ENCODE measurements around the gene CNOT6.
"Not testable (repeated sequence)": the region's sequence is repeated elsewhere in the genome, so short reads cannot be mapped to it uniquely, and the experiment has no call there.

Gene CNOT6

DNA sequence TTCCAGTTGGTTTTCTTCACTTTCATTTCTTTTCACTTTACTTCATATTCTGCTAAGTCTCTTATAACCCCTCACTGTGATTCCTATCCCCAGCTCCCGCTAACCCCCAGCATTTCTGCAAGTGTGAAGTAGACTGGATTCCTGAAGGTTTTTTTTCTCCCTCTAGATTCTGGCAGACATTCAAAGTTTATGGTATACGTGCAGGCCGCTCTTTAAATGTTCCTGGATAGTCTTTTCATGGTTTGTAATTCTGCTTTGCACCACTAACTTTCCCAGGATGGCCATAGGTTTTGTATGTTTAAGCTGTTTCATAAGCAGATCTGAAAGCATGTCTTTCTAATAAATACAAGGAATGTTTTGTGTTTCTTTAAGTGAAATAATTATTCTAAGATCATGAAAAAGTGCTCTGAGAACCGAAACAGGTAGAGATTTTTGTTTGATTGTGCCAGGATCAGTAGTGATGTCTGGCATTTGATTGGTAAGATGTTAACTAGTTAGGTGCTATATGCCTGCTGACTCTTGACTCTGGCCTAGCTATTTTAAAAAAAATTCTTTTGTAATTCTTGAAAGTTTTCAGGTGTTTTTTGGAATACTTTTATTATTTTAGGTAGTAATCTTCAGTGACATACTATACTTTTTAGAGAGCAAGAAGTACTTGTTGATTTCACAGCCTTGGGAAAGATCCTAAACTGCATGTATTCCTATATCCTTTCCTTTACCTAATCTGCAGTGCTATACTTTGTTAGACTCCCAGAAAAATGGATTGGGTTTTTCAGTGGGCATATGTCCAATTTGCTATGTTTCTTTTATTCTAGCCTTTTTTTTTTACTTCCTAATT is 29.7 kb downstream of the CNOT6 start:
- peaks cover 13% of the 10 kb centered on the region for H3K4me1 ChIP-seq (ENCODE audit: low read length)
- H3K36me3 ChIP-seq (replicated peaks; ENCODE audit: low read depth, low read length) = peaks cover 9% of the 10 kb centered on the region
- H2AFZ ChIP-seq (ENCODE audit: low read depth, low read length) = no peak overlapping the region
- H4K20me1 ChIP-seq (ENCODE audit: insufficient read depth, low read length) = peaks cover 67% of the 10 kb centered on the region
- no peak overlapping the region for H3K4me2 ChIP-seq (ENCODE audit: low read length)
- peaks cover 94% of the 10 kb centered on the region for H3K79me2 ChIP-seq (ENCODE audit: low read length)
- H3K9me3 ChIP-seq (ENCODE audit: insufficient read depth, low read length) = no peaks in the 10 kb centered on the region
- no peaks in the 10 kb centered on the region for H3K27me3 ChIP-seq (ENCODE audit: low read depth, low read length)
- H3K27ac ChIP-seq (ENCODE audit: low read length) = no peak overlapping the region
- no peak overlapping the region for H3K4me3 ChIP-seq (ENCODE audit: low read length)
- no peak overlapping the region for H3K9ac ChIP-seq (ENCODE audit: low read length)
- TF ChIP-seq EZH2phosphoT487 (IDR thresholded peaks at IDR 0.05; ENCODE audit: low read depth) (no peak), CTCF (IDR thresholded peaks at IDR 0.05; ENCODE audit: low read depth, low read length) (no peak)

- Histone ChIP-seq H3K27me3 (ENCODE audit: low read depth, low read length) (no peaks in the 10 kb centered on the region), H3K4me3 (ENCODE audit: low read length) (no peak overlapping the region), H4K20me1 (ENCODE audit: insufficient read depth, low read length) (peaks cover 58% of the 10 kb centered on the region), H3K9ac (ENCODE audit: low read length) (no peak overlapping the region), H3K4me2 (ENCODE audit: low read length) (no peak overlapping the region), H3K4me1 (ENCODE audit: low read length) (peaks cover 13% of the 10 kb centered on the region), H3K36me3 (replicated peaks; ENCODE audit: low read depth, low read length) (peaks cover 23% of the 10 kb centered on the region), H3K79me2 (ENCODE audit: low read length) (peaks cover 87% of the 10 kb centered on the region), H2AFZ (ENCODE audit: low read depth, low read length) (no peak overlapping the region), H3K27ac (ENCODE audit: low read length) (no peak overlapping the region), H3K9me3 (ENCODE audit: insufficient read depth, low read length) (no peaks in the 10 kb centered on the region)
- TF ChIP-seq EZH2phosphoT487 (IDR thresholded peaks at IDR 0.05; ENCODE audit: low read depth) = no peak
- TF ChIP-seq CTCF (IDR thresholded peaks at IDR 0.05; ENCODE audit: low read depth, low read length) = no peak
Measured at GRCh38 chr5:180525399-180525798, 31.2 kb downstream of the CNOT6 start.

DNA sequence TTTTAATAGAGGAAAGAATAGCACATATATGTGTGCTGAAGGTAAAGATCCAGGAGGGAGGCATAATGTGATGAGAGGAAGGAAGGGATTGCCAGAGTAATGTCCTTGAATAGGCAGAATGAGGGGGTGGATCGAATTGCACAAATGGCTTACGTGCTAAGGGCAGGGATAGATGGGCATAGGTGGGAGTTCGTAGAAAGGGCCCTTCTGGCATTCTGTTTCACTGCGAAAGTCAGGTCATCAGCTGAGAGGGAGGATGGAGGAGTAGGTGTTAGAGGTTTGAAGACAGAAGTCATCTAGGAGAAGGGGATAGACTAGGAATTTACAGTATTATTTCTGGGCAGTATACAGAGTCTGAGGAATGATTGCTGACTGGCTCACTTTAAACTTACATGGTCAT is 32.1 kb downstream of the CNOT6 start:
- H3K79me2 ChIP-seq (ENCODE audit: low read length) = peaks cover 81% of the 10 kb centered on the region
- no peak overlapping the region for H2AFZ ChIP-seq (ENCODE audit: low read depth, low read length)
- TF ChIP-seq CTCF (IDR thresholded peaks at IDR 0.05; ENCODE audit: low read depth, low read length) (no peak), EZH2phosphoT487 (IDR thresholded peaks at IDR 0.05; ENCODE audit: low read depth) (no peak)
- no peaks in the 10 kb centered on the region for H3K27me3 ChIP-seq (ENCODE audit: low read depth, low read length)
- no peak overlapping the region for H3K27ac ChIP-seq (ENCODE audit: low read length)
- H3K4me1 ChIP-seq (ENCODE audit: low read length) = peaks cover 13% of the 10 kb centered on the region
- no peaks in the 10 kb centered on the region for H3K9me3 ChIP-seq (ENCODE audit: insufficient read depth, low read length)
- no peak overlapping the region for H3K9ac ChIP-seq (ENCODE audit: low read length)
- H3K36me3 ChIP-seq (replicated peaks; ENCODE audit: low read depth, low read length) = peaks cover 23% of the 10 kb centered on the region
- no peak overlapping the region for H3K4me2 ChIP-seq (ENCODE audit: low read length)
- no peak overlapping the region for H3K4me3 ChIP-seq (ENCODE audit: low read length)
- peaks cover 54% of the 10 kb centered on the region for H4K20me1 ChIP-seq (ENCODE audit: insufficient read depth, low read length)

- Histone ChIP-seq H3K36me3 (replicated peaks; ENCODE audit: low read depth, low read length) (peaks cover 32% of the 10 kb centered on the region), H3K27me3 (ENCODE audit: low read depth, low read length) (no peaks in the 10 kb centered on the region), H3K4me1 (ENCODE audit: low read length) (peaks cover 6% of the 10 kb centered on the region), H3K9me3 (ENCODE audit: insufficient read depth, low read length) (no peaks in the 10 kb centered on the region), H3K4me2 (ENCODE audit: low read length) (no peak overlapping the region), H4K20me1 (ENCODE audit: insufficient read depth, low read length) (peaks cover 41% of the 10 kb centered on the region), H3K4me3 (ENCODE audit: low read length) (no peak overlapping the region), H3K9ac (ENCODE audit: low read length) (no peak overlapping the region), H2AFZ (ENCODE audit: low read depth, low read length) (no peak overlapping the region), H3K27ac (ENCODE audit: low read length) (no peak overlapping the region), H3K79me2 (ENCODE audit: low read length) (peaks cover 67% of the 10 kb centered on the region)
- TF ChIP-seq CTCF (IDR thresholded peaks at IDR 0.05; ENCODE audit: low read depth, low read length) (no peak), EZH2phosphoT487 (IDR thresholded peaks at IDR 0.05; ENCODE audit: low read depth) (no peak)
Measured at GRCh38 chr5:180527659-180528058, 33.5 kb downstream of the CNOT6 start.

DNA sequence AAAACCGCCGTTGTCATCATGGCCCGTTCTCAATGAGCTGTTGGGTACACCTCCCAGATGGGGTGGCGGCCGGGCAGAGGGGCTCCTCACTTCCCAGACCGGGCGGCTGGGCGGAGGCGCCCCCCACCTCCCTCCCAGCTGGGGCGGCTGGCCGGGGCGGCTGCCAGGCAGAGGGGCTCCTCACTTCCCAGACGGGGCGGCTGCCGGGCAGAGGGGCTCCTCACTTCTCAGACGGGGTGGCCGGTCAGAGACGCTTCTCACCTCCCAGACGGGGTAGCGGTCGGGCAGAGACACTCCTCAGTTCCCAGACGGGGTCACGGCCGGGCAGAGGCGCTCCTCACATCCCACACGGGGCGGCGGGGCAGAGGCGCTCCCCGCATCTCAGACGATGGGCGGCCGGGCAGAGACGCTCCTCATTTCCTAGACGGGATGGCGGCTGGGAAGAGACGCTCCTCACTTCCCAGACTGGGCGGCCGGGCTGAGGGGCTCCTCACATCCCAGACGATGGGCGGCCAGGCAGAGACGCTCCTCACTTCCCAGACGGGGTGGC is 36.9 kb downstream of the CNOT6 start:
- H3K9me3 ChIP-seq (ENCODE audit: insufficient read depth, low read length); H3K4me3 ChIP-seq (ENCODE audit: low read length); H3K27me3 ChIP-seq (ENCODE audit: low read depth, low read length); H3K4me2 ChIP-seq (ENCODE audit: low read length); H3K27ac ChIP-seq (ENCODE audit: low read length); H4K20me1 ChIP-seq (ENCODE audit: insufficient read depth, low read length); H2AFZ ChIP-seq (ENCODE audit: low read depth, low read length); H3K4me1 ChIP-seq (ENCODE audit: low read length); H3K9ac ChIP-seq (ENCODE audit: low read length): not testable (repeated sequence)
- Histone ChIP-seq H3K36me3 (replicated peaks; ENCODE audit: low read depth, low read length) (peaks cover 44% of the 10 kb centered on the region), H3K79me2 (ENCODE audit: low read length) (peaks cover 39% of the 10 kb centered on the region)
